ENCODE measurements around the gene MAP3K6.
A peak's percentile ranks its signal among the peaks of the same experiment; 100 is the strongest.

The MAP3K6 gene

GRCh38 chr1:27332536-27333281 is 34.1 kb downstream of the MAP3K6 start:
- no peak for DNase-seq

GRCh38 chr1:27331922-27332321 is 34.8 kb downstream of the MAP3K6 start:
- DNase-seq, result no peak

- no peak for DNase-seq
Measured at GRCh38 chr1:27331426-27331825, 35.3 kb downstream of the MAP3K6 start.

GRCh38 chr1:27330786-27331185 is 36.0 kb downstream of the MAP3K6 start:
- DNase-seq, result no peak

- DNase-seq, result no peak
Measured at GRCh38 chr1:27327964-27328363, 38.8 kb downstream of the MAP3K6 start.

GRCh38 chr1:27325286-27325685 is 41.5 kb downstream of the MAP3K6 start:
- no peak for DNase-seq

- DNase-seq, result no peak
Measured at GRCh38 chr1:27322569-27323240, 44.1 kb downstream of the MAP3K6 start.

- peak; percentile 91 for DNase-seq
Measured at GRCh38 chr1:27321813-27322568, 44.8 kb downstream of the MAP3K6 start, which contains the start of gene TMEM222. TMEM222 (plus strand) TSS chr1:27322163; CDS start chr1:27322198, 35 bp downstream.

GRCh38 chr1:27318596-27318995 is 48.2 kb downstream of the MAP3K6 start:
- DNase-seq, result no peak

GRCh38 chr1:27318136-27318535 is 48.6 kb downstream of the MAP3K6 start:
- no peak for DNase-seq

- no peak for DNase-seq
Measured at GRCh38 chr1:27316860-27317259, 49.9 kb downstream of the MAP3K6 start.

- no peak for DNase-seq
Measured at GRCh38 chr1:27314737-27315136, 52.0 kb downstream of the MAP3K6 start.

GRCh38 chr1:27314169-27314568 is 52.6 kb downstream of the MAP3K6 start:
- no peak for DNase-seq

GRCh38 chr1:27307874-27308598 is 58.7 kb downstream of the MAP3K6 start:
- DNase-seq, result no peak

- DNase-seq, result no peak
Measured at GRCh38 chr1:27306892-27307761, 59.6 kb downstream of the MAP3K6 start.

- no peak for DNase-seq
Measured at GRCh38 chr1:27306071-27306470, 60.7 kb downstream of the MAP3K6 start.
